HEK293 (cell line): ENCODE results near the gene ACSL4.

Source experiments
- ATF2 ChIP-seq: fragments of 450-650 bp; formaldehyde crosslinking; IDR thresholded peaks from 2 replicates; pipeline ENCODE4 v1.5.1; 2016; ENCODE audit warnings: missing biosample characterization, missing genetic modification characterization, low read depth
- EGR2 ChIP-seq: fragments of 450-650 bp; formaldehyde crosslinking; IDR thresholded peaks from 2 replicates; pipeline ENCODE4 v1.5.1; 2016; ENCODE audit warnings: low read depth, missing biosample characterization, missing genetic modification characterization
- KLF1 ChIP-seq: fragments of 450-650 bp; formaldehyde crosslinking; IDR thresholded peaks from 2 replicates; pipeline ENCODE4 v1.5.1; 2016; ENCODE audit warnings: missing biosample characterization, missing genetic modification characterization
- KLF7 ChIP-seq: fragments of 450-650 bp; formaldehyde crosslinking; IDR thresholded peaks from 2 replicates; pipeline ENCODE4 v1.5.1; 2016; ENCODE audit warnings: missing biosample characterization, missing genetic modification characterization, borderline replicate concordance
- PRDM2 ChIP-seq: fragments of 450-650 bp; formaldehyde crosslinking; IDR thresholded peaks from 2 replicates; pipeline ENCODE4 v1.5.1; 2016; ENCODE audit warnings: missing biosample characterization, missing genetic modification characterization, borderline replicate concordance
- ZBTB7A ChIP-seq: fragments of 450-650 bp; formaldehyde crosslinking; IDR thresholded peaks from 2 replicates; pipeline ENCODE4 v1.5.1; 2016; ENCODE audit warnings: low read depth, missing biosample characterization, missing genetic modification characterization
- ZBTB8A ChIP-seq: fragments of 450-650 bp; formaldehyde crosslinking; IDR thresholded peaks from 2 replicates; pipeline ENCODE4 v1.5.1; 2016; ENCODE audit warnings: missing biosample characterization, missing genetic modification characterization
- ZFP37 ChIP-seq: fragments of 450-650 bp; formaldehyde crosslinking; IDR thresholded peaks from 2 replicates; pipeline ENCODE4 v1.5.1; 2016; ENCODE audit warnings: missing biosample characterization, missing genetic modification characterization
- ZNF114 ChIP-seq: fragments of 450-650 bp; formaldehyde crosslinking; IDR thresholded peaks from 2 replicates; pipeline ENCODE4 v1.5.0; 2017; ENCODE audit warnings: missing biosample characterization, missing genetic modification characterization
- ZNF157 ChIP-seq: fragments of 450-650 bp; formaldehyde crosslinking; IDR thresholded peaks from 2 replicates; pipeline ENCODE4 v1.5.1; 2016; ENCODE audit warnings: missing biosample characterization, missing genetic modification characterization
- ZNF202 ChIP-seq: fragments of 450-650 bp; formaldehyde crosslinking; IDR thresholded peaks from 2 replicates; pipeline ENCODE4 v1.5.1; 2016; ENCODE audit warnings: missing biosample characterization, missing genetic modification characterization, borderline replicate concordance
- ZNF335 ChIP-seq: fragments of 450-650 bp; formaldehyde crosslinking; conservative IDR thresholded peaks from 2 replicates; pipeline ENCODE4 v1.5.1; 2016; ENCODE audit warnings: missing biosample characterization, missing genetic modification characterization
- ZNF544 ChIP-seq: fragments of 450-650 bp; formaldehyde crosslinking; IDR thresholded peaks from 2 replicates; pipeline ENCODE4 v1.5.0; 2017; ENCODE audit warnings: missing biosample characterization, missing genetic modification characterization
- ZNF560 ChIP-seq: fragments of 450-650 bp; formaldehyde crosslinking; IDR thresholded peaks from 2 replicates; pipeline ENCODE4 v1.5.1; 2017; ENCODE audit warnings: missing biosample characterization, missing genetic modification characterization, borderline replicate concordance
- ZNF626 ChIP-seq: fragments of 450-650 bp; sonication (Bioruptor Pico); formaldehyde crosslinking; IDR thresholded peaks from 2 replicates; pipeline ENCODE4 v1.5.1; 2018; ENCODE audit warnings: missing biosample characterization, missing genetic modification characterization, inconsistent platforms
- ZNF654 ChIP-seq: fragments of 450-650 bp; formaldehyde crosslinking; IDR thresholded peaks from 2 replicates; pipeline ENCODE4 v1.5.1; 2016; ENCODE audit warnings: low read depth, missing biosample characterization, missing genetic modification characterization
- ZNF670 ChIP-seq: fragments of 450-650 bp; formaldehyde crosslinking; IDR thresholded peaks from 2 replicates; pipeline ENCODE4 v1.5.1; 2016; ENCODE audit warnings: missing biosample characterization, missing genetic modification characterization, low read depth
- ZNF707 ChIP-seq: fragments of 450-650 bp; formaldehyde crosslinking; IDR thresholded peaks from 2 replicates; pipeline ENCODE4 v1.5.1; 2016; ENCODE audit warnings: missing biosample characterization, missing genetic modification characterization
- ZNF76 ChIP-seq: fragments of 450-650 bp; formaldehyde crosslinking; IDR thresholded peaks from 2 replicates; pipeline ENCODE4; 2016; ENCODE audit warnings: low read depth, missing biosample characterization, missing genetic modification characterization, borderline replicate concordance
- ZNF776 ChIP-seq: fragments of 450-650 bp; formaldehyde crosslinking; IDR thresholded peaks from 2 replicates; pipeline ENCODE4 v1.5.0; 2017; ENCODE audit warnings: missing biosample characterization, missing genetic modification characterization, borderline replicate concordance
- ZNF830 ChIP-seq: fragments of 450-650 bp; IDR thresholded peaks from 2 replicates; pipeline ENCODE4 v1.5.0; 2018; ENCODE audit warnings: missing biosample characterization, missing genetic modification characterization, low read depth, mild to moderate bottlenecking, moderate library complexity
- TF ChIP-seq, protein P1 (sequence below): fragments of 450-650 bp; formaldehyde crosslinking; IDR thresholded peaks from 2 replicates; pipeline ENCODE4 v1.5.1; 2016; ENCODE audit warnings: missing biosample characterization, missing genetic modification characterization
- TF ChIP-seq, protein P2 (sequence below): fragments of 450-650 bp; formaldehyde crosslinking; optimal IDR thresholded peaks from 2 replicates; pipeline ENCODE3; 2016; ENCODE audit warnings: missing biosample characterization, mild to moderate bottlenecking, missing genetic modification characterization
- TF ChIP-seq, protein P3 (sequence below): fragments of 450-650 bp; formaldehyde crosslinking; IDR thresholded peaks from 2 replicates; pipeline ENCODE4 v1.5.1; 2016; ENCODE audit warnings: missing biosample characterization, missing genetic modification characterization, borderline replicate concordance

The ACSL4 gene

DNA sequence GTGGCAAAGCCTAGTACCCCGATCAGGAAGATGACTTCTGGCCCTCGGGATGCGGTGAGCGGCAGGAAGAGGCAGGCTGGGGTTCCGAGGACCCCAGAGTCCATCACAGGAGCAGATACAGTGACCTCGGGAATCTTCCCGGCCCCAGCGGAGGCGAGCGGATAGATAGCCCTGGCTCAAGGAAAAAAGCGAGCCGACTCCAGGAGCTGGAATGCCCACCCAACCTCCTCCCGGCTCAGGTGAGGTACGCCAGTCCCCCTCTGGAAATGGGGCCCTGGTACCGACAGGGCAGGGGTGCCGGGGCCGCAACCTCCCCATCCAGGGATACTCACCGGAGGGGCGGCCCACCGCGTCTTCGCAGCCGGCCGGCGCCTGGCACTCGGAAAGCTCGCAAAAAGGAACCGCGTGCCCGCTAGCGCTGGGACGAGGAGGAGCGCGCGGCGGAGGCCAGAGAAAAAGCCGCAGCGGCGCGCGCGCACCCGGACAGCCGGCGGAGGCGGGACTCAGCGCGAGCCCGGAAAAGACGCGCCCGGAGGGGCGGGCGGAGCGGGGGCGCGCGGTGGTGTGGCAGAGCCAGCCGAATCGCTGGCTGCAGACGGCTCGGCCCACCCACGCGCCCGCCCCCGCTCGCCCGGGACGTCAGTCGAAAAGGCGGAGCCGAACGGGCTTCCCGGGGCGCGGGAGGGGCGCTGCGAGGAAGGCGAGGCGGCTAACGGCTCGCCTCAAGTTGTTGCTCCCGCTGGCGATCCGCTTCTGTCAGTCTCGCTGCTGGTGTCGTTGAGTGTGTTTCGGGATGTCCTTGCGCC, at the start of gene ACSL4 (continued):
- TF ChIP-seq ATF2 (no peak), ZNF670 (tag by site-specific recombination) (no peak), ZBTB8A (tag by site-specific recombination) (peak; percentile 94), ZNF544 (tag by site-specific recombination) (no peak), ZNF202 (no peak), ZFP37 (no peak), ZNF707 (no peak), ZNF654 (tag by site-specific recombination) (no peak), ZNF335 (peak; percentile 63), PRDM2 (tag by site-specific recombination) (no peak), ZBTB7A (tag by site-specific recombination) (no peak), ZNF560 (tag by site-specific recombination) (no peak), ZNF157 (tag by site-specific recombination) (no peak), KLF1 (0 out of 2 replicates have a peak, but pooled peaks have one; percentile 38), ZNF76 (peak; percentile 12; the same call in 1 of the 2 replicates), ZNF626 (tag by site-specific recombination) (no peak), ZNF830 (tag by site-specific recombination) (no peak), KLF7 (no peak), ZNF114 (tag by site-specific recombination) (no peak), ZNF776 (tag by site-specific recombination) (no peak), EGR2 (tag by site-specific recombination) (peak; percentile 57; the same call in 1 of the 2 replicates)
- TF ChIP-seq, protein P1, sequence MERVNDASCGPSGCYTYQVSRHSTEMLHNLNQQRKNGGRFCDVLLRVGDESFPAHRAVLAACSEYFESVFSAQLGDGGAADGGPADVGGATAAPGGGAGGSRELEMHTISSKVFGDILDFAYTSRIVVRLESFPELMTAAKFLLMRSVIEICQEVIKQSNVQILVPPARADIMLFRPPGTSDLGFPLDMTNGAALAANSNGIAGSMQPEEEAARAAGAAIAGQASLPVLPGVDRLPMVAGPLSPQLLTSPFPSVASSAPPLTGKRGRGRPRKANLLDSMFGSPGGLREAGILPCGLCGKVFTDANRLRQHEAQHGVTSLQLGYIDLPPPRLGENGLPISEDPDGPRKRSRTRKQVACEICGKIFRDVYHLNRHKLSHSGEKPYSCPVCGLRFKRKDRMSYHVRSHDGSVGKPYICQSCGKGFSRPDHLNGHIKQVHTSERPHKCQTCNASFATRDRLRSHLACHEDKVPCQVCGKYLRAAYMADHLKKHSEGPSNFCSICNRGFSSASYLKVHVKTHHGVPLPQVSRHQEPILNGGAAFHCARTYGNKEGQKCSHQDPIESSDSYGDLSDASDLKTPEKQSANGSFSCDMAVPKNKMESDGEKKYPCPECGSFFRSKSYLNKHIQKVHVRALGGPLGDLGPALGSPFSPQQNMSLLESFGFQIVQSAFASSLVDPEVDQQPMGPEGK (tag by site-specific recombination), result peak; percentile 49; the same call in 1 of the 2 replicates
- TF ChIP-seq, protein P2, sequence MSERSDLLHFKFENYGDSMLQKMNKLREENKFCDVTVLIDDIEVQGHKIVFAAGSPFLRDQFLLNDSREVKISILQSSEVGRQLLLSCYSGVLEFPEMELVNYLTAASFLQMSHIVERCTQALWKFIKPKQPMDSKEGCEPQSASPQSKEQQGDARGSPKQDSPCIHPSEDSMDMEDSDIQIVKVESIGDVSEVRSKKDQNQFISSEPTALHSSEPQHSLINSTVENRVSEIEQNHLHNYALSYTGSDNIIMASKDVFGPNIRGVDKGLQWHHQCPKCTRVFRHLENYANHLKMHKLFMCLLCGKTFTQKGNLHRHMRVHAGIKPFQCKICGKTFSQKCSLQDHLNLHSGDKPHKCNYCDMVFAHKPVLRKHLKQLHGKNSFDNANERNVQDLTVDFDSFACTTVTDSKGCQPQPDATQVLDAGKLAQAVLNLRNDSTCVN (tag by site-specific recombination), result peak; percentile 90
- TF ChIP-seq, protein P3, sequence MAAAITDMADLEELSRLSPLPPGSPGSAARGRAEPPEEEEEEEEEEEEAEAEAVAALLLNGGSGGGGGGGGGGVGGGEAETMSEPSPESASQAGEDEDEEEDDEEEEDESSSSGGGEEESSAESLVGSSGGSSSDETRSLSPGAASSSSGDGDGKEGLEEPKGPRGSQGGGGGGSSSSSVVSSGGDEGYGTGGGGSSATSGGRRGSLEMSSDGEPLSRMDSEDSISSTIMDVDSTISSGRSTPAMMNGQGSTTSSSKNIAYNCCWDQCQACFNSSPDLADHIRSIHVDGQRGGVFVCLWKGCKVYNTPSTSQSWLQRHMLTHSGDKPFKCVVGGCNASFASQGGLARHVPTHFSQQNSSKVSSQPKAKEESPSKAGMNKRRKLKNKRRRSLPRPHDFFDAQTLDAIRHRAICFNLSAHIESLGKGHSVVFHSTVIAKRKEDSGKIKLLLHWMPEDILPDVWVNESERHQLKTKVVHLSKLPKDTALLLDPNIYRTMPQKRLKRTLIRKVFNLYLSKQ (tag by site-specific recombination), result no peak
